GM12873 (cell line): ENCODE results near the gene PPP2R5C.

Experiments used
- CTCF ChIP-seq: IDR thresholded peaks from 2 replicates; pipeline ENCODE4 v1.5.1; 2012; ENCODE audit warnings: low read depth, mild to moderate bottlenecking, moderate library complexity, low read length, control low read depth; ENCODE audit not compliant: insufficient read depth; ENCODE audit errors: missing control alignments

PPP2R5C gene

GRCh38 chr14:101887219-101887618 is 125.7 kb downstream of the PPP2R5C start:
- no peak for TF ChIP-seq CTCF

- TF ChIP-seq CTCF: no peak
Measured at GRCh38 chr14:101888182-101888581, 126.7 kb downstream of the PPP2R5C start.

- TF ChIP-seq CTCF: no peak
Measured at GRCh38 chr14:101889366-101889765, 127.9 kb downstream of the PPP2R5C start.

GRCh38 chr14:101889898-101890297 is 128.4 kb downstream of the PPP2R5C start:
- no peak for TF ChIP-seq CTCF

GRCh38 chr14:101891471-101891870 is 130.0 kb downstream of the PPP2R5C start:
- TF ChIP-seq CTCF: no peak

- TF ChIP-seq CTCF: no peak
Measured at GRCh38 chr14:101893759-101894158, 132.2 kb downstream of the PPP2R5C start.

- no peak for TF ChIP-seq CTCF
Measured at GRCh38 chr14:101894365-101895081, 133.0 kb downstream of the PPP2R5C start.
